ENCODE results near the gene MED14.

The MED14 gene

DNA sequence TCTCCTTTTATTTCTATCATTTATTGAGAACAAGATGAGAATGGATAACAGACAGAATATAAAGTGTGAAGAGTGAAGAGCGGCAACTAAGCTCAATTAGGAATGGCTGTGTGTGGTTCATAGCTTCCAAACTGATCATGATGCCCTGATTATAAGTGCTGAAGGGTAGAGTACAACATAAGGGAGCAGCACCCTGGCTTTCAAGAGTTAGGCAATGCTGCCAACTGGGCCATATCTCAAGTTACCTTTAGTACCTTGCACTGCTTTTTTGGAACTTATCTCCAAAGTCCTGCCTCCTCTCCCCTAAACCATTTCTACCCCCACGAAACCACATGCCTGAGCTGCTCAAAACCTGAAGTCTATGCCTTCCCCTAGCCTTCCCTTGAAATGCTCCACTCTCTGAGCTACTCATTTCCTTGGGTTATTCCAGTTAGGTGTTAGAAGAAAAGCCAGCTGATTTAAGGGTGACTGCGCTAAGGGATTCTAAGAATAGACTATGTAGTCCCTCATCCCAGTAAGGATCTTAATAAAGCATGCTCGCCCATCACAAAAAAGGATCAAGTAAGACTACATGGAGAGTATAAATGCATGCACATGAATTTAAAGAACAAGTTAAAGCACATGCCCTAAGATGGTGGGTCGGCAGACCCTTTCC, 29.6 kb downstream of the MED14 start:
- no peaks in the 10 kb centered on the region for H3K79me2 ChIP-seq (ENCODE audit: control insufficient read depth, insufficient read depth, low read length, unreplicated experiment)
- no peak overlapping the region for H3K4me3 ChIP-seq (ENCODE audit: low read depth, low read length)
- no peak overlapping the region for H2AFZ ChIP-seq (ENCODE audit: low read length, unreplicated experiment)
- no peaks in the 10 kb centered on the region for H3K27me3 ChIP-seq (ENCODE audit: insufficient read depth, low read length)
- H3K36me3 ChIP-seq (ENCODE audit: insufficient read depth, low read length) = peaks cover 10% of the 10 kb centered on the region; the same call in 1 of the 2 replicates
- no peak overlapping the region for H3K27ac ChIP-seq (ENCODE audit: low read depth, low read length)
- H3K4me1 ChIP-seq (ENCODE audit: control insufficient read depth, insufficient read depth, low read length, unreplicated experiment) = no peaks in the 10 kb centered on the region

DNA sequence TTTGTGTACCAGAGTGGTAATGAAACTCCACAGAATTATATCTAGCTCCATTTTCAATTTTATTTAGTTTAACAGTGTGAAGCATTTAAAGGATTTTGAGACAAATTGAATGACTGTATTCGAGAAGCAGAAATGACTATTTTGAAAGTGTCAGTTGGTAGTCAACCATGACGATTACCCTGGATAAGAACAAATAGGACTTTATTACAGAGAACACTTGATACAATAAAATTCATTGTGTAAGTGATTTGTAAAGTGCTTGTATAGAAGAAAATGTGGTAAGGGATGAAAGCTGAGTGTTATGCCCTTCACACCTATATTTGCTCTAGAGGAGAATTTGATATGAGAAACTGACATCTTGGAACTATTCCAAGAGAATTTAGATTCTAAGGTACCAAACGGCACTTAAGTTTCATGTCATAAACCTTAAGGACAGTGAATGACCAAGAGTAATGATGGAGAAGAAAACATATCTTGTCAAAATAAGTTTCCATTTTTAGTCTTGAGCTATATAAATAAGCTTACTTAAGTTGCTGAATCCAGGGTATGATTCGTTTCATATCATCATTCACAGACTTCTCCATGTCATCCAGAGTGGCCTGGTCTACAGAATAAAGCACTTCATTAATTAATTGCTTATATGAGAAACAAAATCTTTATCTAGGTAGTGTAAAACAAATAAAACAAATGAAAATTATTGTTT, 34.6 kb downstream of the MED14 start:
- Histone ChIP-seq H3K79me2 (ENCODE audit: control insufficient read depth, insufficient read depth, low read length, unreplicated experiment) (no peaks in the 10 kb centered on the region), H3K36me3 (ENCODE audit: insufficient read depth, low read length) (peaks cover 18% of the 10 kb centered on the region), H3K4me3 (ENCODE audit: low read depth, low read length) (no peak overlapping the region), H3K4me1 (ENCODE audit: control insufficient read depth, insufficient read depth, low read length, unreplicated experiment) (no peaks in the 10 kb centered on the region), H2AFZ (ENCODE audit: low read length, unreplicated experiment) (no peak overlapping the region), H3K27ac (ENCODE audit: low read depth, low read length) (no peak overlapping the region), H3K27me3 (ENCODE audit: insufficient read depth, low read length) (no peaks in the 10 kb centered on the region)

DNA sequence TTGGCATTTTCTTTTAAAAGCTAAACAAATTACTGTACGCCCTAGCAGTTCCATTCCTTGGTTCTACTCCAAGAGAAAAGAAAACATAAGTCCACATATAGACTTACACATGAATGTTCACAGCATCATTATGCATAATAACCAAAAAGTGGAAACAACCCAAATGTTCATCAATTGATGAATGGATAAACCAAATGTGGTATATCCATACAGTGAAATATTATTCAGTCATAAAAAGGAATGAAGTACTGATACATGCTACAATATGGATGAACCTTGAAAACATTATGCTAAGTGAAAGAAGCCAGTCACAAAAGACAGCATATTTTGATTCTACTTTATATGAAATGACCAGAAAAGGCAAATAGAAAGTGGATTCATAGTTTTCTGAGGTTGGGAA, 36.5 kb downstream of the MED14 start:
- H3K4me1 ChIP-seq (ENCODE audit: control insufficient read depth, insufficient read depth, low read length, unreplicated experiment) = no peaks in the 10 kb centered on the region
- H3K4me3 ChIP-seq (ENCODE audit: low read depth, low read length) = no peak overlapping the region
- H2AFZ ChIP-seq (ENCODE audit: low read length, unreplicated experiment) = no peak overlapping the region
- peaks cover 18% of the 10 kb centered on the region for H3K36me3 ChIP-seq (ENCODE audit: insufficient read depth, low read length)
- no peak overlapping the region for H3K27ac ChIP-seq (ENCODE audit: low read depth, low read length)
- no peaks in the 10 kb centered on the region for H3K27me3 ChIP-seq (ENCODE audit: insufficient read depth, low read length)
- no peaks in the 10 kb centered on the region for H3K79me2 ChIP-seq (ENCODE audit: control insufficient read depth, insufficient read depth, low read length, unreplicated experiment)

DNA sequence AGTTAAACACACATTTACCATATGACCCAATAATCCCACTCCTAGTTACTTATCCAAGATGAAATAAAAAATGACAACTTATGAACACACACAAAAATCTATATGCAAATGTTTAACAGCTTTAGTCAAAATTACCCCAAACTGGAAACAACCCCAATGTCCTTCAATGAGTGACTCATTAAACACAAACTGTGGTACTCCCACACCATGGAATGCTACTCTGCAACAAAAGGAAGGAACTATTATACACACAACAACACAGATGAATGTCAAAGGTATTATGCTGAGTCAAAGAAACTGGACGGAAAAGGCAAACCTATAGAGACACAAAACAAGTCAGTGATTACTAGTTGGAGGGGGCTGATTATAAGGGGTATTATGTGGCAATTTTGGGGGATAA, 40.5 kb downstream of the MED14 start:
- Histone ChIP-seq H3K79me2 (ENCODE audit: control insufficient read depth, insufficient read depth, low read length, unreplicated experiment) (no peaks in the 10 kb centered on the region), H2AFZ (ENCODE audit: low read length, unreplicated experiment) (no peak overlapping the region), H3K27ac (ENCODE audit: low read depth, low read length) (no peak overlapping the region), H3K4me3 (ENCODE audit: low read depth, low read length) (no peak overlapping the region), H3K36me3 (ENCODE audit: insufficient read depth, low read length) (peaks cover 14% of the 10 kb centered on the region), H3K4me1 (ENCODE audit: control insufficient read depth, insufficient read depth, low read length, unreplicated experiment) (no peaks in the 10 kb centered on the region), H3K27me3 (ENCODE audit: insufficient read depth, low read length) (no peaks in the 10 kb centered on the region)

DNA sequence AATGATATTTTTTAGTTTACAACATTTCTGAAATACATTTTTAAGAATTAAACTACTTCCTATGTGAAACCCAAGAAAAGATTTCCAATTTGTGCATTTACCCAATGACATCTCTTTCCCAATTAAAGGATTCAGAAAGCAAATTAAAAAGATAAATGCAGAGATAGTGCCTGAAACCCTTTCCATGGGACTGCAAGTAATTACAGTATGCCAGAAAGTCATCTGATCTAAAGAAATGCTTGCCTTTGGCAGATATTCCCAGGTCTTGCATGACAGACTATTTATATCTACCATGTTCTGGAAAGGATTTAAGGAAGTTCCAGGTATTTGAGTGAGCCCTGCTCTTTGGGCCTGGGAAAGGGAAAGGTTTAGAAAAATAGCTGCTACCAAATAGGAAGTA, 46.4 kb downstream of the MED14 start:
- Histone ChIP-seq H3K27me3 (ENCODE audit: insufficient read depth, low read length) (no peaks in the 10 kb centered on the region), H3K27ac (ENCODE audit: low read depth, low read length) (no peak overlapping the region), H3K4me3 (ENCODE audit: low read depth, low read length) (no peak overlapping the region), H3K36me3 (ENCODE audit: insufficient read depth, low read length) (no peaks in the 10 kb centered on the region; the same call in 1 of the 2 replicates), H3K4me1 (ENCODE audit: control insufficient read depth, insufficient read depth, low read length, unreplicated experiment) (no peaks in the 10 kb centered on the region), H3K79me2 (ENCODE audit: control insufficient read depth, insufficient read depth, low read length, unreplicated experiment) (no peaks in the 10 kb centered on the region), H2AFZ (ENCODE audit: low read length, unreplicated experiment) (no peak overlapping the region)

DNA sequence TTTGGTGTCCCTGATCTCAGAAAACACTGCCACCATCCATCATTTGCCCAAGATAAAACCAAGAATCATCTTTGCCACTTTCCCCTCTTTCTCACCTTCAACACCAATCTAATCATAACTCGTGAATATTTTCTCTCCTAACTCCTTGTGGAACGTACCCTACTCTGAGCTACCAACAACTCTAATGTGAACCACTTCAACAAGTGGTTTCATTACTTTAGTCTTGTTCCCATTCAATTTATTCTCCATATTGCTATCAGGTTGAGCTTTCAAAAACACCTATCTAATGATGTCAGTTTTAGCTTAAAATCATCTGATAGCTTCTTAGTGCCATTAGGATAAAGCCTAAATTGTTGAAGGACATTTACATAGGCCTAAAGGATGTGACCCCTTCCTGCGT, 48.2 kb downstream of the MED14 start:
- H3K4me1 ChIP-seq (ENCODE audit: control insufficient read depth, insufficient read depth, low read length, unreplicated experiment) = no peaks in the 10 kb centered on the region
- H3K27ac ChIP-seq (ENCODE audit: low read depth, low read length) = no peak overlapping the region
- no peak overlapping the region for H3K4me3 ChIP-seq (ENCODE audit: low read depth, low read length)
- no peaks in the 10 kb centered on the region for H3K27me3 ChIP-seq (ENCODE audit: insufficient read depth, low read length)
- H3K36me3 ChIP-seq (ENCODE audit: insufficient read depth, low read length) = no peaks in the 10 kb centered on the region; the same call in 1 of the 2 replicates
- no peak overlapping the region for H2AFZ ChIP-seq (ENCODE audit: low read length, unreplicated experiment)
- no peaks in the 10 kb centered on the region for H3K79me2 ChIP-seq (ENCODE audit: control insufficient read depth, insufficient read depth, low read length, unreplicated experiment)

DNA sequence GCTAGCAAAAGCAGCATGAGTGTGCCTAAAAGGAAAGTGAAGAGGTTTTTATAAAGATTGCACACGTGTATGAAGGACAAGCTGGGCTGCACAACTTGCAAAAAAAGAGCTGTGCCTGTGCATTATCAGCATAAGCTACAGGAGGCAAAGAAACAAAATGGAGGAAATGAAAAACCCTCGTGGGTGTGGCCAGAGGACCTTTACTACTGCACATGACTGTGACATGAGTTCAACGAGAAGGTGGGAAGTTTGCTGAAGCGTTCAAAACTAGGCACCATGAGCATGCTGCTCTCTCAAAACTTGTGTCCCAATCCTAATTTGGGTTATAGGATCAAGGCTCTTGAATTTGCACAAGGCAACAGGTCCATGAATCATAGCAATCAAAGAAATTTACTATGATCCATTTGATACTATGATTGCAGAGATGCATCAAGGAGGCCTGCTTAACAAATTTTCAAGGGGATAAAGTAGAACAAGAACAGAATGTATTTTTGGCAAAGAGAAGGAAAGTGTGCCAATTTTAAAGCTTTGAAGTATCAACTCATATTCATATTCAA, 49.9 kb downstream of the MED14 start:
- Histone ChIP-seq H3K4me3 (ENCODE audit: low read depth, low read length) (no peak overlapping the region), H2AFZ (ENCODE audit: low read length, unreplicated experiment) (no peak overlapping the region), H3K36me3 (ENCODE audit: insufficient read depth, low read length) (no peaks in the 10 kb centered on the region; the same call in 1 of the 2 replicates), H3K27me3 (ENCODE audit: insufficient read depth, low read length) (no peaks in the 10 kb centered on the region), H3K27ac (ENCODE audit: low read depth, low read length) (no peak overlapping the region), H3K4me1 (ENCODE audit: control insufficient read depth, insufficient read depth, low read length, unreplicated experiment) (no peaks in the 10 kb centered on the region), H3K79me2 (ENCODE audit: control insufficient read depth, insufficient read depth, low read length, unreplicated experiment) (no peaks in the 10 kb centered on the region)

DNA sequence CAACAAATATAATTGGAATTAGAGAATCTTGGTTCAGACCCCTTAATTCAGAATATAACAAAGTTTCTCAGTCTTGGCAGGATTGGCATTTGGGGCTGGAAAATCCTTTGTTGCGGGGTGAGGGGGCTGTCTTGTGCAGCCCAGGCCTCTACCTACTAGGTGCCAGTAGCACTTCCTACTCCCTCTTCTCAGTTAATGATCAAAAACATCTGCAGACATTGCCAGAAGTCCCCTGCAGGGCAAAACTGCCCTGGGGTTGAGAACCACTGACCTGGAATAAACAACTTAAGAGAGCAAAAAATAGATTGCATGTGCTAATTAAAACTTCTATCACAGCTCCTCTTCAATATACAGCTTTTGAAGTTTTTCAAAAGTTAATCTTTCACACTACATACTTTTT, 51.2 kb downstream of the MED14 start:
- Histone ChIP-seq H3K27me3 (ENCODE audit: insufficient read depth, low read length) (no peaks in the 10 kb centered on the region), H3K27ac (ENCODE audit: low read depth, low read length) (no peak overlapping the region), H2AFZ (ENCODE audit: low read length, unreplicated experiment) (no peak overlapping the region), H3K36me3 (ENCODE audit: insufficient read depth, low read length) (no peaks in the 10 kb centered on the region; the same call in 1 of the 2 replicates), H3K4me3 (ENCODE audit: low read depth, low read length) (no peak overlapping the region), H3K4me1 (ENCODE audit: control insufficient read depth, insufficient read depth, low read length, unreplicated experiment) (no peaks in the 10 kb centered on the region), H3K79me2 (ENCODE audit: control insufficient read depth, insufficient read depth, low read length, unreplicated experiment) (no peaks in the 10 kb centered on the region)

DNA sequence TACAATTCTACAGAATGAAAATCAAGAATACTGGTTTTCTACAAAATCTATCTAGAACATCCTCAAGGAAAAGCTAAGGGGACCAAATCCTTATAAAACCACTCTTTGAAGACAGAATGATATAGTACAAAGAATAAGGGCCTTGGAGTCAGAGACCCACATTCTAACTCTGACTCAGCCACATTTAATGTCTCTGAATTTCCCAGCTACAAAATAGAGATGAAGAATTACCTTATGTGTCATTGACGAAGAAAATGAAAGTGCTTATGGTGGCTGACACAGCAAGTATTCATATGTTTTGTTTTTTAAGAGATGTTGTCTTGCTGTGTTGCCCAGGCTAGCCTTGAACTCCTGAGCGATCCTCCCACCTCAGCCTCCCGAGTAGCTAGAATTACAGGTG, 52.1 kb downstream of the MED14 start:
- Histone ChIP-seq H3K4me3 (ENCODE audit: low read depth, low read length) (no peak overlapping the region), H3K4me1 (ENCODE audit: control insufficient read depth, insufficient read depth, low read length, unreplicated experiment) (no peaks in the 10 kb centered on the region), H2AFZ (ENCODE audit: low read length, unreplicated experiment) (no peak overlapping the region), H3K27me3 (ENCODE audit: insufficient read depth, low read length) (no peaks in the 10 kb centered on the region), H3K36me3 (ENCODE audit: insufficient read depth, low read length) (no peaks in the 10 kb centered on the region; the same call in 1 of the 2 replicates), H3K27ac (ENCODE audit: low read depth, low read length) (no peak overlapping the region), H3K79me2 (ENCODE audit: control insufficient read depth, insufficient read depth, low read length, unreplicated experiment) (no peaks in the 10 kb centered on the region)

DNA sequence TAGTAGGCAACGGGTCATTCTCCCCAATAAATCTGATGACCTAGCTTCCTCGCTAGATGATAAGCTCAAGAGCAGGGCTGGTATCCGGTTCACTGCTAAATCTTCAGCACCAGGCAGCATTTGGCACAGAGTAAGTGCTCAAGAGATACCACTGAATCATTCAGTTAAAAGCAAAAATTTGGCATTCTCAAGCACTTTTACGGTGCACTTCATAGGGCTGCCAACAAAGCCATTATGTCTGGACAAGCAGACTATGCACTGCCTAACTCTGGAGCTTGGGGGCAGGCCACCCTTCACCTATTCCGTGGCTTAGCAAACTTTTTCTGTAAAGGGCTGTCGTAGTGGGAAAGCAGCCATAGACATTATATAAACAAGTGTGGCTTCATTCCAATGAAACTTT, 64.2 kb downstream of the MED14 start:
- H3K36me3 ChIP-seq (ENCODE audit: insufficient read depth, low read length) = no peaks in the 10 kb centered on the region

More for the DNA sequence above, 64.2 kb downstream of the MED14 start:
- no peak overlapping the region for H2AFZ ChIP-seq (ENCODE audit: low read length, unreplicated experiment)
- H3K4me1 ChIP-seq (ENCODE audit: control insufficient read depth, insufficient read depth, low read length, unreplicated experiment) = no peaks in the 10 kb centered on the region
- no peak overlapping the region for H3K4me3 ChIP-seq (ENCODE audit: low read depth, low read length)
- H3K27me3 ChIP-seq (ENCODE audit: insufficient read depth, low read length) = no peaks in the 10 kb centered on the region
- H3K79me2 ChIP-seq (ENCODE audit: control insufficient read depth, insufficient read depth, low read length, unreplicated experiment) = no peaks in the 10 kb centered on the region
- H3K27ac ChIP-seq (ENCODE audit: low read depth, low read length) = no peak overlapping the region
